B cell (primary cell): ENCODE data around the gene ELL. TPM values are rescaled to one million over a fixed set of nuclear protein-coding genes. Genes with fewer than 3 reads are reported as not detected.
A peak's percentile ranks its signal among the peaks of the same experiment; 100 is the strongest.

Experiments
- ATAC-seq: fragments of 200-7000 bp; cut with Tn5 transposase; one replicate; pipeline ENCODE4 v1.10.0; 2021; ENCODE audit warnings: low read depth, mild to moderate bottlenecking, moderate number of reproducible peaks, moderate library complexity
- CTCF ChIA-PET: fragments of 350-600 bp; sonication (Branson Sonifier 250); formaldehyde crosslinking; loops from one replicate; lab custom pipeline; 2021; ENCODE audit warnings: antibody characterized with exemption, inconsistent platforms; lab: Charles Lee
- POLR2A ChIA-PET: fragments of 350-600 bp; sonication (Branson Sonifier 250); formaldehyde crosslinking; loops from one replicate; lab custom pipeline; 2021; ENCODE audit warnings: antibody characterized with exemption; lab: Charles Lee
- DNase-seq: peaks from one replicate; pipeline ENCODE4 v3.0.0; 2013
- H2AFZ ChIP-seq: 2 replicates; pipeline ENCODE4 v1.6.1; 2012; ENCODE audit warnings: mild to moderate bottlenecking, low read depth, low read length; ENCODE audit not compliant: insufficient read depth, poor library complexity, severe bottlenecking
- H3K27ac ChIP-seq, 2 donors: 1 replicate in 1 of 2; 2 replicates in 1 of 2; pipeline ENCODE4 v1.5.1; 2012 to 2013; ENCODE audit warnings: low read length in 2 of 2, mild to moderate bottlenecking in 2 of 2, moderate library complexity in 1 of 2
- H3K27me3 ChIP-seq, 4 experiments: fragments of 200-600 bp in 1 of 4; sonication (generic) in 1 of 4; replicated peaks in 1 of 4; 1 replicate in 2 of 4; 2 replicates in 2 of 4; pipeline versions ENCODE4 v1.6.1 to v1.7.0; 2013 to 2016; ENCODE audit warnings: low read length in 3 of 4, mild to moderate bottlenecking in 2 of 4, mixed read lengths in 1 of 4, moderate library complexity in 1 of 4; ENCODE audit not compliant: insufficient read depth in 4 of 4, control insufficient read depth in 3 of 4; ENCODE audit errors: control extremely low read depth in 1 of 4
- H3K36me3 ChIP-seq, 2 experiments: replicated peaks in 1 of 2; 1 replicate in 1 of 2; 2 replicates in 1 of 2; pipeline versions ENCODE4 v1.6.1 to v1.7.1; 2013; ENCODE audit warnings: low read length in 1 of 2; ENCODE audit not compliant: insufficient read depth in 2 of 2, control insufficient read depth in 1 of 2; ENCODE audit errors: control extremely low read depth in 1 of 2, extremely low read depth in 1 of 2
- H3K4me1 ChIP-seq, 2 donors: fragments of 200-600 bp in 1 of 2; sonication (generic) in 1 of 2; 1 replicate in 1 of 2; 2 replicates in 1 of 2; pipeline versions ENCODE4 v1.5.1 to v1.6.1; 2013 to 2017; ENCODE audit warnings: low read length in 2 of 2; ENCODE audit not compliant: control insufficient read depth in 2 of 2, insufficient read depth in 2 of 2
- H3K4me2 ChIP-seq: replicated peaks from 2 replicates; pipeline ENCODE3; 2012; ENCODE audit warnings: mild to moderate bottlenecking, low read depth, low read length; ENCODE audit not compliant: poor library complexity, severe bottlenecking
- H3K4me3 ChIP-seq, 5 experiments: fragments of 200-600 bp in 1 of 5; sonication (generic) in 1 of 5; 1 replicate in 3 of 5; 2 replicates in 2 of 5; pipeline versions ENCODE4 v1.5.1 to v1.7.0; 2011 to 2016; ENCODE audit warnings: low read length in 4 of 5, mild to moderate bottlenecking in 4 of 5, low read depth in 2 of 5, control low read depth in 1 of 5, moderate library complexity in 1 of 5; ENCODE audit not compliant: insufficient read depth in 1 of 5; ENCODE audit errors: control extremely low read depth in 1 of 5, extremely low read depth in 1 of 5
- H3K79me2 ChIP-seq: fragments of 200-600 bp; sonication (generic); one replicate; pipeline ENCODE4 v1.6.0; 2016; ENCODE audit warnings: low read length; ENCODE audit not compliant: control insufficient read depth, insufficient read depth
- H3K9ac ChIP-seq: fragments of 200-600 bp; sonication (generic); 2 replicates; pipeline ENCODE4 v1.6.1; 2017; ENCODE audit warnings: mild to moderate bottlenecking, low read length, moderate library complexity
- H3K9me3 ChIP-seq, 3 donors: one replicate each; pipeline versions ENCODE4 v1.6.1 to v1.7.1; 2013; ENCODE audit warnings: low read length in 2 of 3; ENCODE audit not compliant: control insufficient read depth in 2 of 3, insufficient read depth in 1 of 3; ENCODE audit errors: control extremely low read depth in 1 of 3
- H4K20me1 ChIP-seq: 2 replicates; pipeline ENCODE4 v1.6.0; 2012; ENCODE audit warnings: mild to moderate bottlenecking, low read length; ENCODE audit not compliant: insufficient read depth, control insufficient read depth, poor library complexity, severe bottlenecking
- H3K27ac Mint-ChIP-seq: one replicate; pipeline ENCODE4 v1.8.0; 2021; ENCODE audit warnings: mixed read lengths
- H3K27me3 Mint-ChIP-seq: one replicate; pipeline ENCODE4 v1.8.0; 2021; ENCODE audit warnings: mixed read lengths
- H3K4me1 Mint-ChIP-seq: one replicate; pipeline ENCODE4 v1.8.0; 2021; ENCODE audit warnings: mixed read lengths
- H3K4me3 Mint-ChIP-seq: one replicate; pipeline ENCODE4 v1.8.0; 2021; ENCODE audit warnings: mixed read lengths
- H3K9me3 Mint-ChIP-seq: one replicate; pipeline ENCODE4 v1.8.0; 2022; ENCODE audit warnings: mixed read lengths; ENCODE audit not compliant: insufficient read depth
- EZH2 ChIP-seq: IDR thresholded peaks from 2 replicates; pipeline ENCODE4 v1.6.1; 2012; ENCODE audit warnings: borderline replicate concordance, low read depth, mild to moderate bottlenecking, moderate library complexity, low read length; ENCODE audit not compliant: insufficient read depth, poor library complexity, severe bottlenecking
- WGBS: methylation state at CpG from one replicate; pipeline ENCODE4 v1.1.5; 2013; ENCODE audit warnings: missing lambda C conversion rate; ENCODE audit not compliant: insufficient coverage; 5-methylcytosine and 5-hydroxymethylcytosine counted together
- intact Hi-C: fragments of 100-400 bp; cut with micrococcal nuclease; formaldehyde crosslinking; loops from one replicate; pipeline ENCODE4 v1.10.0; 2022
- polyA plus RNA-seq: library from polyadenylated mRNA; depleted of rRNA; stranded (reverse); fragments of >200 nt; gene quantifications from 2 replicates; pipeline ENCODE4 v1.2.3, GENCODE V29; 2012
- total RNA-seq, 2 donors: library from RNA; stranded (reverse); fragments of 120-200 nt in 1 of 2; gene quantifications; 1 replicate in 1 of 2; 2 replicates in 1 of 2; pipeline versions ENCODE4 v1.2.3 to v1.2.4, GENCODE V29; 2013 to 2022
- TF ChIP-seq, protein P1 (sequence below): fragments of 200-600 bp; IDR thresholded peaks from one replicate; pipeline ENCODE4 v1.8.0; 2022; ENCODE audit warnings: antibody characterized with exemption, mild to moderate bottlenecking

Gene ELL
- total and polyA plus RNA-seq, 2 donors (not counting 1 experiment from before 2014, with no cell fraction given), result 21.2 to 31.4 TPM

DNA sequence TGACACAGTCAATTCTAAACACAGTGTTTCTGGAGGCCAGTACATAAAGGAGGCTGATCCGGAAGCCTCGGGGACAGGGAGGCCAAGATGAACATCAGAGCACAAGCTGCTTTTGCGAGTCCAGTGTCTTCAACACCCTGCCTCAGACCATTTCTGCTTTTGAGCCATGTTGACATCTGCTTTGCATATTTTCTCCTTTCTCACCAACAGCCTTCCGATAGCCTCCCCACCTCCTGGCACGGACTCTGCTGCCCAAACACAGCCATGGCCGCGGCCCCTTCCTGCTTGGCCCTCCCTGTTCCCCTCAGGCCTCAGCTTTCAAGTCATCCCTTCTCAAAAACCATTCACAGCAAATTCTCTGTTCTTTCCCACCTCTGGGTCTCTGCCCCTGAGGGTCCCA, 128.0 kb downstream of the ELL start:
- Histone ChIP-seq H3K4me3 (peak overlapping the region in 1 of 5 experiments; percentile 54), H3K9ac (no peak overlapping the region), H3K27me3 (peaks cover 0 to 5% (median under 1%) of the 10 kb centered on the region in 4 experiments), H3K79me2 (peaks cover 8% of the 10 kb centered on the region), H3K9me3 (peaks cover 0 to 6% (median 5%) of the 10 kb centered on the region in 3 donors), H3K4me2 (peak overlapping the region; percentile 34), H3K27ac (no peak overlapping the region), H4K20me1 (no peaks in the 10 kb centered on the region), H3K4me1 (peaks cover 38 to 44% of the 10 kb centered on the region in 2 donors), H3K36me3 (peaks cover 0 to 3% of the 10 kb centered on the region in 2 experiments), H2AFZ (no peak overlapping the region)
- Mint-ChIP-seq H3K27ac (peak overlapping the region; percentile 69), H3K4me1 (peaks cover 53% of the 10 kb centered on the region), H3K4me3 (peak overlapping the region; percentile 77), H3K9me3 (no peaks in the 10 kb centered on the region), H3K27me3 (no peaks in the 10 kb centered on the region)
- DNase-seq (no peak), ATAC-seq (no peak)
- POLR2A ChIA-PET, result interaction anchor here (0.9 kb wide), 1 partner anchor 22 kb away, joined by 3 read pairs; no protein-coding TSS in a partner anchor
- TF ChIP-seq, protein P1, sequence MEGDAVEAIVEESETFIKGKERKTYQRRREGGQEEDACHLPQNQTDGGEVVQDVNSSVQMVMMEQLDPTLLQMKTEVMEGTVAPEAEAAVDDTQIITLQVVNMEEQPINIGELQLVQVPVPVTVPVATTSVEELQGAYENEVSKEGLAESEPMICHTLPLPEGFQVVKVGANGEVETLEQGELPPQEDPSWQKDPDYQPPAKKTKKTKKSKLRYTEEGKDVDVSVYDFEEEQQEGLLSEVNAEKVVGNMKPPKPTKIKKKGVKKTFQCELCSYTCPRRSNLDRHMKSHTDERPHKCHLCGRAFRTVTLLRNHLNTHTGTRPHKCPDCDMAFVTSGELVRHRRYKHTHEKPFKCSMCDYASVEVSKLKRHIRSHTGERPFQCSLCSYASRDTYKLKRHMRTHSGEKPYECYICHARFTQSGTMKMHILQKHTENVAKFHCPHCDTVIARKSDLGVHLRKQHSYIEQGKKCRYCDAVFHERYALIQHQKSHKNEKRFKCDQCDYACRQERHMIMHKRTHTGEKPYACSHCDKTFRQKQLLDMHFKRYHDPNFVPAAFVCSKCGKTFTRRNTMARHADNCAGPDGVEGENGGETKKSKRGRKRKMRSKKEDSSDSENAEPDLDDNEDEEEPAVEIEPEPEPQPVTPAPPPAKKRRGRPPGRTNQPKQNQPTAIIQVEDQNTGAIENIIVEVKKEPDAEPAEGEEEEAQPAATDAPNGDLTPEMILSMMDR, result no peak
- TF ChIP-seq EZH2, result no peak
- 52% methylated on average over 7 of the region's 7 CpGs for WGBS
- CTCF ChIA-PET, result interaction anchor here (0.7 to 1.7 kb wide), 3 partner anchors 15 to 141 kb away, joined by 3 to 6 read pairs (median 4); no protein-coding TSS in a partner anchor
- intact Hi-C loops, result no loop called here

DNA sequence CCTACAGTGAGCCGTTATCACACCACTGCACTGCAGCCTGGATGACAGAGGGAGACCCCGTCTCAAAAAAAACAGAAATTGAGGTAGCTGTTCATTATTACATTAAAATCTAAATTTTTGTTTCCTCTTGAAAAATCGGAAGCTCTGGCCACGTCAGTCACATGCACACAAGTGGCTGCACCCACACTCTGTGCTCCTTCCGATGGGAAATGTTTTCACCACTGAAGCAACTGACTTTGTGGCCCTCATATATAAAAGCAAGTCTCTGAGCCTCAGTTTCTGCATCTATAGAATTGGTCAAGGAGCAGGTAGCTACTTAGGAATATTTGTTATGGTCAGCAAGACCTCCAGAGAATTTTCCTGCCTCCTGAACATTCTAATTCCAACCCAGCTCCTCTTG, 128.9 kb downstream of the ELL start:
- WGBS, result 12% methylated on average over 3 of the region's 5 CpGs
- ChIA-PET CTCF (interaction anchor here (0.6 to 10.6 kb wide), 3 partner anchors 20 to 113 kb away, joined by 3 to 196 read pairs (median 6); no protein-coding TSS in a partner anchor), POLR2A (interaction anchor here (1.0 kb wide), 1 partner anchor 9 kb away, joined by 4 read pairs; no protein-coding TSS in a partner anchor)
- no peaks in the 10 kb centered on the region for H4K20me1 ChIP-seq
- no peak overlapping the region for H3K27ac ChIP-seq
- H3K36me3 ChIP-seq, result peaks cover 0 to 3% of the 10 kb centered on the region in 2 experiments
- no peak overlapping the region for H2AFZ ChIP-seq
- peak overlapping the region; percentile 41 for H3K27ac Mint-ChIP-seq
- ATAC-seq (no peak), DNase-seq (no peak)
- peaks cover 0 to 5% (median under 1%) of the 10 kb centered on the region in 4 experiments for H3K27me3 ChIP-seq
- no peaks in the 10 kb centered on the region for H3K9me3 Mint-ChIP-seq
- peaks cover 3% of the 10 kb centered on the region for H3K79me2 ChIP-seq
- peak overlapping the region in 1 of 5 experiments; percentile 55 for H3K4me3 ChIP-seq
- peak overlapping the region; percentile 55 for H3K4me2 ChIP-seq
- H3K4me1 ChIP-seq, result peaks cover 39 to 48% of the 10 kb centered on the region in 2 donors
- TF ChIP-seq, protein P1, result no peak
- no peak for TF ChIP-seq EZH2
- peaks cover 54% of the 10 kb centered on the region for H3K4me1 Mint-ChIP-seq
- H3K9me3 ChIP-seq, result peaks cover 0 to 8% (median 5%) of the 10 kb centered on the region in 3 donors
- no peaks in the 10 kb centered on the region for H3K27me3 Mint-ChIP-seq
- intact Hi-C loops, result no loop called here
- peak overlapping the region; percentile 45 for H3K4me3 Mint-ChIP-seq
- no peak overlapping the region for H3K9ac ChIP-seq
